GM12801 (cell line): ENCODE measurements around the gene FRYL.

Experiments
- CTCF ChIP-seq: IDR thresholded peaks from one replicate; pipeline ENCODE4 v1.5.1; 2011; ENCODE audit warnings: control low read depth; ENCODE audit not compliant: insufficient read length; ENCODE audit errors: extremely low read depth

Gene FRYL

GRCh38 chr4:48766131-48766792 is 13.8 kb downstream of the FRYL start:
- TF ChIP-seq CTCF: no peak

- TF ChIP-seq CTCF: no peak
Observed at GRCh38 chr4:48762408-48762807, 17.7 kb downstream of the FRYL start.

- no peak for TF ChIP-seq CTCF
Observed at GRCh38 chr4:48761286-48761685, 18.8 kb downstream of the FRYL start.

GRCh38 chr4:48756689-48757220 is 23.3 kb downstream of the FRYL start:
- no peak for TF ChIP-seq CTCF

GRCh38 chr4:48755281-48755680 is 24.8 kb downstream of the FRYL start:
- no peak for TF ChIP-seq CTCF

- TF ChIP-seq CTCF: no peak
Observed at GRCh38 chr4:48753159-48753558, 26.9 kb downstream of the FRYL start.

DNA sequence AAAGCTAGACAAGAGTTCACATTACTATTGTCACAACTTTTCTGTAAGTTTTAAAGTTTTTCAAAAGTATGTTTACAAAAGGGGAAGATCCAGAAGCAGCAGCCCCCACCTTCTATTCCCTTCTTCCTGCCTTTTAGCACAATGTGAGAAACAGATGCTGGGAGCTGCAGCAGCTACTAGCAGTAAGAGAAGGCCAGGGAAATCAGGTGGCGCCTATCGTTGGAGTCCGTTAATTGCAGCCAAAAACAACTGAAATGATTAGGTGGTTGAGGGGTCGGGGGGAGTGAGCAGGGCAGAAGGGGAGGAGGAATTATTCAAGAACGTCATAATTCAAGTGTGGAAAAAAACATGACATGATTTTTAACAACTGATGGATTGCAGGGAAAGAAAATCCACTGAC is 27.4 kb downstream of the FRYL start:
- no peak for TF ChIP-seq CTCF
